Renal pelvis (tissue), 4 donors: Measurements from ENCODE around the gene LSM4. TPM values are rescaled to one million over a fixed set of nuclear protein-coding genes. Genes with fewer than 3 reads are reported as not detected.
A peak's percentile ranks its signal among the peaks of the same experiment; 100 is the strongest.

Source experiments
- DNase-seq: peaks from one replicate; pipeline ENCODE4 v3.0.0-alpha.2; 2013
- polyA plus RNA-seq, 3 donors: library from polyadenylated mRNA; unstranded; fragments of 120-200 nt; gene quantifications; one replicate each; pipeline ENCODE4 v1.2.1, GENCODE V29; 2013; ENCODE audit not compliant: insufficient read length in 3 of 3

The LSM4 gene
- polyA plus RNA-seq, 3 donors: 102 to 129 (median 114) TPM

- DNase-seq: no peak
These were observed 4.7 kb downstream of the LSM4 start for GRCh38 chr19:18317961-18318800.

DNA sequence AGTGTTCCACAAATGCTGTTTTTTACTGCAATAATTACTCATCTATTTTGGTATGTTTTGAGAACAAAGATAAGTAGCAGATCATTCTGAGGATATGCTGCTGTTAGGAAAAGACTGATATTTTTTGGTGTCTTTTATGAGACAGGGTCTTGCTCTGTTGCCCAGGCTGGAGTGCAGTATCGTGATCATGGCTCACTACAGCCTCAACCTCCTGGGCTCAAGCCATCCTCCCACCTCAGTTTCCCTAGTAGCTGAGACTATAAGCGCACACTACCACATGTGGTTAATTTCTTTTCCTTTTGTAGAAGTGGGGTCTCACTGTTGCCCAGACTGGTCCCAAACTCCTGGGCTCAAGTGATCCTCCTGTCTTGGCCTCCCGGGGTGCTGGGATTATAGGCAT lies 9.5 kb downstream of the LSM4 start:
- no peak for DNase-seq

GRCh38 chr19:18312092-18312534 lies 10.8 kb downstream of the LSM4 start:
- no peak for DNase-seq

DNA sequence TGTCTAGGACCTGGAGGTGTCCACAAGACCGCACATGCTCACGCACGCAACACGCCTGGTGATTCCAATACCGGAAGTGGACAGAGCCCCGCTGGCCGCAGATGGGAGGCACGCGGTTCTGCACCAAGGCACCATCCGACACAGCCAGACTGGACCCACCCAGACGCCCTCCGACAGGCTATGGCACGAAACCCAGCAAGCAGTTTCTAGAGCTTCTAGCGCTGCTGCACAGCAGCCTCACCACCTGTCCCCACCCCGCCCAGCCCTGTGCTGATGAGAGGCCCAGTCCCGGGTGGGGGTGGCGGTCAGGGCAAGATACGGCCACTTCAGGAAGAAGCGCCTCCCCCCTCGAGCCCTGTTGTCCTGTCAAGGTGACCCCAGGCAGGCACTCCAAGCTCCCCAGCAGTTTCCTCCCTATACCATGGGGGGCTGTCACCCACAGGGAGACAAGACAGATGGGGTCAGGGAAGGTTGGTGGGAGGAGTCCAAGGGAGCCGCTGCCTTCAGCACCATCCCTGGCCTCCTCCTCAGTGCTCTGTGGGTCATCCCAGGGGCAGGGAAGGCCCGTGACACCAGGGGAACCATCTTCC lies 11.3 kb downstream of the LSM4 start:
- DNase-seq: no peak

DNA sequence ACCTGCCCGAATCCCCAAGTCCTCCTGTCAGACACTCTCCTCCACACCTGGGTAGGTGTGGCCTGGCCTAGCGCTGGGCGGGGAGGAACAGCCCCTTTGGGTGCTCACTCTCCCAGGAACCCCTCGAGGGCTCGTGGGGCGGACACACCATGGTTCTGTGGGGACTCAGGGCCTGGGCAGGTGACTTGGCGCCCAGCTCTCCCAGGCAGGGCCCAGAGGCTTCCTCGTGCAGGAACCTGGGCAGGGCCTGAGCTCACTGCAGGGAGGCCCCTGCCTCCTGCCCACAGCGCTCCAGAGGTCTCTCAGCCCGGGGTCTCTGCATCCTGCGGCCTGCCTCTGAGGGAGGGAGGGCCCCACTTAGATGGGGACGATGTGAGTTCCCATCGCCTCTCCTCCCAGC lies 11.9 kb downstream of the LSM4 start:
- DNase-seq: no peak

- no peak for DNase-seq
These were observed 12.6 kb downstream of the LSM4 start for GRCh38 chr19:18310118-18310909.

- DNase-seq: no peak
These were observed 13.3 kb downstream of the LSM4 start for GRCh38 chr19:18309525-18310064.

DNA sequence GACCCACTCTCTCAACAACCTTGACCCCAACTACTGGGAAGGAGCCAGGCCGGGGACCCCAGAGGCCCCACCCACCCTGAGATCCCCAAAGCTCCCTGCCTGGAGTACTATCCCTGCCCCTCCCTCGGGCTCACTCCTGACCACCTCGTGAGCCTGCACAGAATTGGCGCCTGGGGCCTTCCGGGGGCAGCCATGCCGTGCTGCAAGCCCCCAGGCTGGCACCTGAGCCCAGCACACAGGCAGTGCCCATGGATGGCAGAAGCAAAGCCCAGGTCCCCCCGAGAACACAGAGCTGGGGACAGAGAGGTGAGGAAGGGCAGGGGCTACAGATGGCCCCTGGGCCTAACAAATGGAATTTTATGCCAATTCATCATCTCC lies 13.9 kb downstream of the LSM4 start:
- DNase-seq: no peak

GRCh38 chr19:18308051-18308947 lies 14.6 kb downstream of the LSM4 start:
- DNase-seq: no peak

DNA sequence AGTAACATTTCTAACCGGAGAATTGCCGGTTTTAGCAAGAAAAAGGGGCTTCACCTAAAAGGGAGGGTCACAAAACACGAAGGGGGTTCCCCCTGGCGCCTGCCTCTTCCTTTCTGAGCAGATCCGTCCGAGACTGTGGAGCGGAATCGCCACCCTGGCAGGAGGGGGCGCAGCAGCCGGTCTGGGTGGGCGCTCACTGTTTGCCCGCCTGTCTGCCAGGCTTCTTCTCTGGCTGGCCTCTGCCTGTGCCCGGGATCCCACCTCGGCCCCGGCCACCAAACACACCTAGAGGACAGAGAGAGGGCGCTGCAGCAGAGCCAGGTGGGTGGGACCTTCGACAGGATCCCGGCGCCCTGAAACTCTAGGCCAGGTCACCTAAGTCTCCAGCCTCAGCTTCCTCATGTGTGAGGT lies 15.6 kb downstream of the LSM4 start:
- no peak for DNase-seq

DNA sequence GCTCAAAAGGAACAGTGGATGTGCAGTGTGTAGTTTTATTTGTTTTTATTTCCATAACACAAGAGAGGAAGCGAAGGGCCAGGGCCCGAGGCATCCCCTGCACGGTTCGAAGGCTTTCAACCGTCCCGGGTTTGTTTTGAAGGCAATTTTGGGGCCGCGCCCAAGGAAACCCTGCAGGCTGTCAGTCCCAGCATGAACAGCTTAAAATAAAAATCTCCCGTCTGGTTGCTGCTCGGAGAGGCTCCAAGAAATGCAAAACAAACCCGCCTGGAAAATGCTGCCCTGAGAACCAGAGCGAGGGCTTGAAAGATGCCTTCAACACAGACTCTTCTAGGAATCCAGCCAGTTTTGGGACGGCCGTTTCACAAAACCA lies 16.0 kb downstream of the LSM4 start:
- DNase-seq: no peak

- DNase-seq: no peak
These were observed 16.5 kb downstream of the LSM4 start for GRCh38 chr19:18306209-18306887.

GRCh38 chr19:18304458-18305310 lies 18.2 kb downstream of the LSM4 start:
- DNase-seq: peak; percentile 79

GRCh38 chr19:18304208-18304457 lies 18.7 kb downstream of the LSM4 start:
- DNase-seq: no peak

GRCh38 chr19:18301718-18302111 lies 21.2 kb downstream of the LSM4 start:
- DNase-seq: no peak

DNA sequence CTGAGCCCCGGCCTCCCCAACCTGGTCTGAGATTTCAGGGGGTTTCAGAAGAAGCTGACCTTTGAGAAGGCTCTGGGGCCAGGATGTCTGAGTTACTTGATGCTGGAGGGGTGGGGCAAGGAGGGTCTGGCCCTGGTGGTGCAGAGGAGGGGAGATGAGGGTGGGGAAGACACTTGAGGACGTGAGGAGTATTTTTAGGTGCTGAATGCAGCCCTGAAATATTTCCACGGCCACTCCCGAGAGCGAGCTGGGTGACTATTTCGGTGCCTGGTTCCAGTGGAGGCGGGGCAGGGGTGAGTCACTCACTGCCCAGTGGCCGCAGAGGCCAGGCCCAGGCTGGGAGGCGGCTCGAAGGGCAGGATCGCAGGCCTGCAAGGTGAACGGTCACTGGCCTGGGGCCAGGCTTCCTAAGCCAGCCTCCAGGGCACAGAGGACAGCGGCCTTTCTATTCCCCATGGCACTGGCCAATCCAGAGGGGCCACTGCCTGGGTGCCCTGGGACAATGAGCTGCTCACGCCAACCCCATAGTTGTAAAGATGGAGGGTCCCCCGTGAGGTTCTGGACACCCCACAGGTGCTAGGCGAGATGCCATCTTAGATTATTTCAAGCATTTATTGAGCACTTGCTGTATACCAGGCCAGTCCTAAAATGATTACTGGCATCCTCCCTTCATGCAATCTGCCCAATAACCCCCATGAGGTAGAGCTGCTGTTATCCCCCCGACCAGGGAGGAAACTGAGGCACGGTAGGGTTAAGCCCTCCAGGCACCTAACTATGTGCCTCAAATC lies 21.8 kb downstream of the LSM4 start:
- DNase-seq: no peak

DNA sequence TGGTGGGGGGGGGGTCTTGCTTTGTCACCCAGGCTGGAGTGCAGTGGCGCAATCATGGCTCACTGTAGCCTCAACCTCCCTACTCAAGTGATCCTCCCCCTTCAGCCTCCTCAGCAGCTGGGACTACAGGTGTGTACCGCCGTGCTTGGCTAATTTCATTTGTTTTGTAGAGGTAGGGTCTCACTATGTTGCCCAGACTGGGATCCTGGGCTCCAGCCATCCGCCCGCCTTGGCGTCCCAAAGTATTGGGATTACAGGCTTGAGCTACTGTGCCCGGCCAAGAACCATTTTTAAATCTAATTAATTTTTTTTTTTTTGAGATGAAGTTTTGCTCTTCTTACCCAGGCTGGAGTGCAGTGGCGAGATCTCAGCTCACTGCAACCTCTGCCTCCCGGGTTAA lies 23.2 kb downstream of the LSM4 start:
- DNase-seq: no peak

DNA sequence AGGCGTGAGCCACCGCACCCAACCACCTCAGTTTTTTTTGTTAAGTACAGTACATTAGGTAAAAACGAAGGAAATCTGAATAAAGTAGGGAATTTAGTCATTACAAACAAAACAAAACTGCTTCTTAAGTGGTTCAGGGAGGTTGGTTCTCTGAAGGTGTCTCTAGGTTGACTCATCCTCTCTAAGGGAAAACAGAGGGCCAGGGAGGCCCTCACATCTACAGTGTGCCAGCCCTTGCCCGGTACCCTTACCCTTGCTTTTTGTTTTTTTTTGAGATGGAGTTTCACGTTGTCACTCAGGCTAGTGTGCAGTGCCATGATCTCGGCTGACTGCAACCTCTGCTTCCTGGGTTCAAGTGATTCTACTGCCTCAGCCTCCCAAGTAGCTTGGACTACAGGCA lies 24.3 kb downstream of the LSM4 start:
- DNase-seq: no peak

- no peak for DNase-seq
These were observed 25.6 kb downstream of the LSM4 start for GRCh38 chr19:18297308-18297707.
